Adrenal gland (tissue), 12 donors: Measurements from ENCODE around the gene ALPK3. TPM values are rescaled to one million over a fixed set of nuclear protein-coding genes. Genes with fewer than 3 reads are reported as not detected.

ENCODE experiments used
- DNase-seq, 7 donors: peaks; one replicate each; pipeline ENCODE4 v3.0.0-alpha.2; 2019 to 2020
- H3K27ac ChIP-seq, 5 donors: fragments of 200-600 bp; sonication (generic) in 4 of 5; 1 replicate in 3 of 5; 2 replicates in 2 of 5; pipeline versions ENCODE4 v1.5.1 to v1.8.0; 2016 to 2020; ENCODE audit warnings: mild to moderate bottlenecking in 1 of 5
- H3K27me3 ChIP-seq: fragments of 200-600 bp; 2 replicates; pipeline ENCODE4 v1.8.0; 2021
- H3K36me3 ChIP-seq, 2 donors: fragments of 200-600 bp; replicated peaks in 1 of 2; 1 replicate in 1 of 2; 2 replicates in 1 of 2; pipeline versions ENCODE4 v1.5.1 to v1.8.0; 2018 to 2022
- H3K4me1 ChIP-seq, 2 donors: fragments of 200-600 bp; replicated peaks in 1 of 2; 1 replicate in 1 of 2; 2 replicates in 1 of 2; pipeline versions ENCODE4 v1.5.1 to v1.8.0; 2018 to 2021
- H3K4me3 ChIP-seq, 4 donors: fragments of 200-600 bp; sonication (generic) in 3 of 4; one replicate each; pipeline ENCODE4 v1.5.1; 2016 to 2018
- H3K9me3 ChIP-seq, 3 donors: fragments of 200-600 bp; sonication (generic) in 1 of 3; replicated peaks in 1 of 3; 1 replicate in 2 of 3; 2 replicates in 1 of 3; pipeline versions ENCODE4 v1.5.1 to v1.8.0; 2016 to 2021
- POLR2A ChIP-seq, 2 donors: fragments of 450-650 bp; IDR thresholded peaks; one replicate each; pipeline ENCODE4 v1.6.1; 2017; ENCODE audit warnings: antibody characterized with exemption in 2 of 2, mild to moderate bottlenecking in 2 of 2, moderate library complexity in 1 of 2
- WGBS, 4 donors: extraction: QIAGEN DNeasy Blood & Tissue Kit in 2 of 4; methylation state at CpG; one replicate each; pipeline versions ENCODE4 v1.1.5 to v1.1.7; 2013 to 2017; 5-methylcytosine and 5-hydroxymethylcytosine counted together
- intact Hi-C, 2 donors: fragments of 100-400 bp; cut with DNase I; formaldehyde crosslinking; loops; one replicate each; pipeline versions ENCODE4 v1.14.1 to v1.15.0; 2022 to 2023
- polyA plus RNA-seq, 3 donors: library from polyadenylated mRNA; stranded (reverse); fragments of 200-250 nt in 2 of 3; fragments of 350-450 nt in 1 of 3; fragmentation: Illumina TruSeq in 1 of 3; extraction: RNeasy Lipid Tissue Mini Kit (QIAGEN cat#74804) in 1 of 3; gene quantifications; one replicate each; pipeline ENCODE4 v1.2.3, GENCODE V29; 2013 to 2014
- total RNA-seq, 9 donors: library from RNA; depleted of rRNA in 4 of 9; stranded (reverse); fragments of >200 nt in 4 of 9; fragments of 120-200 nt in 1 of 9; fragmentation: NEBNext Ultra II Directional in 1 of 9; extraction: Animal tissue kit (Norgen Biotek cat#: 25700) in 1 of 9; gene quantifications; one replicate each; pipeline versions ENCODE4 v1.1.0 to v1.2.4, GENCODE V29; 2013 to 2023
- TF ChIP-seq, protein P1 (sequence below), 6 experiments: fragments of 450-650 bp in 4 of 6; fragments of 200-600 bp in 2 of 6; sonication (generic) in 1 of 6; IDR thresholded peaks; 1 replicate in 5 of 6; 2 replicates in 1 of 6; pipeline versions ENCODE4 v1.5.1 to v1.8.0; 2016 to 2021; ENCODE audit warnings: antibody characterized with exemption in 6 of 6, mild to moderate bottlenecking in 2 of 6, moderate library complexity in 1 of 6
- donor health status: healthy with polysubstance abuse.
- donor health status: Bipolar disorder and iron deficiency.
- donor health status: DM: yes; HTN: yes; CAD: no.
- donor health status: DM: no; HTN: no; CAD: no.
- donor health status: DM: no; HTN: no; CAD: no.
- donor health status: DM: yes; HTN: yes; CAD: no.

ALPK3 gene
- total and polyA plus RNA-seq, 12 donors: 5.8 to 39.3 (median 15.9) TPM

GRCh38 chr15:84810073-84810840 is 6.9 kb upstream of the ALPK3 start:
- Histone ChIP-seq H3K4me3 (no peak overlapping the region), H3K36me3 (peaks cover 0 to under 1% of the 10 kb centered on the region in 2 donors), H3K4me1 (no peaks in the 10 kb centered on the region), H3K9me3 (no peaks in the 10 kb centered on the region), H3K27ac (no peak overlapping the region), H3K27me3 (no peaks in the 10 kb centered on the region)
- WGBS, 4 donors: 93 to 96% (median 94%) methylated on average over 6 to 7 of the region's 7 CpGs
- TF ChIP-seq POLR2A (IDR thresholded peaks at IDR 0.05): no peak
- TF ChIP-seq, protein P1, sequence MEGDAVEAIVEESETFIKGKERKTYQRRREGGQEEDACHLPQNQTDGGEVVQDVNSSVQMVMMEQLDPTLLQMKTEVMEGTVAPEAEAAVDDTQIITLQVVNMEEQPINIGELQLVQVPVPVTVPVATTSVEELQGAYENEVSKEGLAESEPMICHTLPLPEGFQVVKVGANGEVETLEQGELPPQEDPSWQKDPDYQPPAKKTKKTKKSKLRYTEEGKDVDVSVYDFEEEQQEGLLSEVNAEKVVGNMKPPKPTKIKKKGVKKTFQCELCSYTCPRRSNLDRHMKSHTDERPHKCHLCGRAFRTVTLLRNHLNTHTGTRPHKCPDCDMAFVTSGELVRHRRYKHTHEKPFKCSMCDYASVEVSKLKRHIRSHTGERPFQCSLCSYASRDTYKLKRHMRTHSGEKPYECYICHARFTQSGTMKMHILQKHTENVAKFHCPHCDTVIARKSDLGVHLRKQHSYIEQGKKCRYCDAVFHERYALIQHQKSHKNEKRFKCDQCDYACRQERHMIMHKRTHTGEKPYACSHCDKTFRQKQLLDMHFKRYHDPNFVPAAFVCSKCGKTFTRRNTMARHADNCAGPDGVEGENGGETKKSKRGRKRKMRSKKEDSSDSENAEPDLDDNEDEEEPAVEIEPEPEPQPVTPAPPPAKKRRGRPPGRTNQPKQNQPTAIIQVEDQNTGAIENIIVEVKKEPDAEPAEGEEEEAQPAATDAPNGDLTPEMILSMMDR (IDR thresholded peaks at IDR 0.05): no peak
- DNase-seq: no peak
- intact Hi-C loops: loop anchor here in 1 of 2 donors (10.0 kb wide), 1 partner anchor 55 kb away; no protein-coding TSS in a partner anchor

- no peaks in the 10 kb centered on the region for H3K4me1 ChIP-seq
- no peaks in the 10 kb centered on the region for H3K27me3 ChIP-seq
- H3K9me3 ChIP-seq: no peaks in the 10 kb centered on the region
- H3K27ac ChIP-seq: no peak overlapping the region
- 83 to 93% (median 89%) methylated on average over 4 of the region's 4 CpGs for WGBS, 4 donors
- no peak for TF ChIP-seq POLR2A (IDR thresholded peaks at IDR 0.05)
- TF ChIP-seq, protein P1 (IDR thresholded peaks at IDR 0.05): no peak
- no peak overlapping the region for H3K4me3 ChIP-seq
- peak in 2 of 7 donors; percentile 11 to 49 for DNase-seq
- intact Hi-C loops: loop anchor here in 1 of 2 donors (10.0 kb wide), 1 partner anchor 56 kb away; no protein-coding TSS in a partner anchor
- H3K36me3 ChIP-seq: no peaks in the 10 kb centered on the region
These were observed 6.0 kb upstream of the ALPK3 start for GRCh38 chr15:84811151-84811550.

GRCh38 chr15:84811828-84812227 is 5.3 kb upstream of the ALPK3 start:
- no peaks in the 10 kb centered on the region for H3K36me3 ChIP-seq
- H3K4me3 ChIP-seq: no peak overlapping the region
- peaks cover under 1% of the 10 kb centered on the region in 2 donors for H3K4me1 ChIP-seq
- DNase-seq: peak in 1 of 7 donors; percentile 36
- no peaks in the 10 kb centered on the region for H3K9me3 ChIP-seq
- TF ChIP-seq POLR2A (IDR thresholded peaks at IDR 0.05): no peak
- TF ChIP-seq, protein P1 (IDR thresholded peaks at IDR 0.05): no peak
- H3K27ac ChIP-seq: no peak overlapping the region
- H3K27me3 ChIP-seq: no peaks in the 10 kb centered on the region
- intact Hi-C loops: loop anchor here in 1 of 2 donors (10.0 kb wide), 1 partner anchor 57 kb away; no protein-coding TSS in a partner anchor

DNA sequence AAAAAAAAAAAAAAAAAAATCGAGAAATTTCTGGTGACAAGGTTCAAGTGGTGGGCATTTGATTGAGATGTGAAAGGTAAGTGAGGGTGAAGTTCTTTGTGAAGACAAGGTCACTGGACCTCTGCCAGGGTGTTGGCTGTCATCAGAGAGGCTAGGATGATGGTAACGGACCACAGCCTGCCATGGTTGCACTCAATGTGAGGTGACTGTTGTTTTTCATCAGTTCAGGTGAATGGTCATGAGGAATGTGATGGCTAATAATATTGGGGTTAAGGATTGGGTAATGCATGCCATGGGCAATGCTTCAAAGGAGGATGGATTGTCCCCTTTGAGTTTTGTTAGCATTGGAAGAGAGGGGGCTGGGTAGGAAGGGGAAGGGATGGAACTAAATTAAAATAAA is 4.3 kb upstream of the ALPK3 start:
- Histone ChIP-seq H3K9me3 (no peaks in the 10 kb centered on the region), H3K4me3 (no peak overlapping the region), H3K27ac (no peak overlapping the region), H3K4me1 (peaks cover 8 to 9% of the 10 kb centered on the region in 2 donors), H3K36me3 (no peaks in the 10 kb centered on the region), H3K27me3 (no peaks in the 10 kb centered on the region)
- WGBS, 4 donors: 62 to 90% (median 68%) methylated on average over 2 of the region's 2 CpGs
- peak in 2 of 7 donors; percentile 29 to 51 for DNase-seq
- TF ChIP-seq POLR2A (IDR thresholded peaks at IDR 0.05): no peak
- TF ChIP-seq, protein P1 (IDR thresholded peaks at IDR 0.05): no peak
- intact Hi-C loops: loop anchor here in 1 of 2 donors (10.0 kb wide), 1 partner anchor 58 kb away; no protein-coding TSS in a partner anchor
